CD14-positive monocyte (primary cell): ENCODE results near the gene POLR1D. TPM values are rescaled to one million over a fixed set of nuclear protein-coding genes. Genes with fewer than 3 reads are reported as not detected.

Experiments used
- DNase-seq, 3 donors: peaks; one replicate each; pipeline ENCODE4 v3.0.0-alpha.2; 2011 to 2022
- H2AFZ ChIP-seq: 2 replicates; pipeline ENCODE4 v1.6.0; 2012; ENCODE audit warnings: mild to moderate bottlenecking, low read depth, low read length, inconsistent platforms; ENCODE audit not compliant: insufficient read depth, poor library complexity, severe bottlenecking
- H3K27ac ChIP-seq, 2 donors: 1 replicate in 1 of 2; 2 replicates in 1 of 2; pipeline ENCODE4 v1.5.1; 2012 to 2013; ENCODE audit warnings: low read length in 2 of 2, control low read depth in 1 of 2, inconsistent platforms in 1 of 2, low read depth in 1 of 2, mild to moderate bottlenecking in 1 of 2
- H3K27me3 ChIP-seq, 2 donors: one replicate each; pipeline versions ENCODE4 v1.6.0 to v1.6.1; 2011 to 2013; ENCODE audit warnings: low read length in 2 of 2; ENCODE audit not compliant: control insufficient read depth in 2 of 2, insufficient read depth in 2 of 2
- H3K36me3 ChIP-seq, 2 donors: replicated peaks in 1 of 2; 1 replicate in 1 of 2; 2 replicates in 1 of 2; pipeline versions ENCODE4 v1.5.1 to v1.6.1; 2012 to 2013; ENCODE audit warnings: low read length in 2 of 2, control low read depth in 1 of 2, inconsistent platforms in 1 of 2, mild to moderate bottlenecking in 1 of 2; ENCODE audit not compliant: insufficient read depth in 2 of 2, control insufficient read depth in 1 of 2
- H3K4me1 ChIP-seq, 2 donors: 1 replicate in 1 of 2; 2 replicates in 1 of 2; pipeline versions ENCODE4 v1.5.1 to v1.6.1; 2012 to 2013; ENCODE audit warnings: low read length in 2 of 2, control low read depth in 1 of 2, inconsistent platforms in 1 of 2, mild to moderate bottlenecking in 1 of 2, moderate library complexity in 1 of 2; ENCODE audit not compliant: insufficient read depth in 2 of 2, control insufficient read depth in 1 of 2
- H3K4me2 ChIP-seq: replicated peaks from 2 replicates; pipeline ENCODE3; 2012; ENCODE audit warnings: low read length, moderate library complexity, mild to moderate bottlenecking; ENCODE audit not compliant: poor library complexity, severe bottlenecking; ENCODE audit errors: extremely low read depth
- H3K4me3 ChIP-seq, 3 experiments: fragments of 200-600 bp in 1 of 3; sonication (generic) in 1 of 3; replicated peaks in 1 of 3; 1 replicate in 2 of 3; 2 replicates in 1 of 3; pipeline ENCODE4 v1.5.1; 2011 to 2013; ENCODE audit warnings: low read length in 3 of 3, mild to moderate bottlenecking in 3 of 3, control low read depth in 2 of 3, low read depth in 2 of 3, inconsistent platforms in 1 of 3, moderate library complexity in 1 of 3
- H3K79me2 ChIP-seq: 2 replicates; pipeline ENCODE4 v1.6.0; 2012; ENCODE audit warnings: mild to moderate bottlenecking, control low read depth, inconsistent platforms, low read length, moderate library complexity; ENCODE audit not compliant: insufficient read depth
- H3K9ac ChIP-seq: 2 replicates; pipeline ENCODE4 v1.6.0; 2017; ENCODE audit warnings: low read length, mild to moderate bottlenecking; ENCODE audit not compliant: insufficient read depth, poor library complexity, severe bottlenecking
- H3K9me3 ChIP-seq, 2 donors: replicated peaks in 1 of 2; 1 replicate in 1 of 2; 2 replicates in 1 of 2; pipeline versions ENCODE4 v1.5.1 to v1.6.1; 2012 to 2013; ENCODE audit warnings: low read length in 2 of 2, control low read depth in 1 of 2; ENCODE audit not compliant: control insufficient read depth in 1 of 2, insufficient read depth in 1 of 2
- H4K20me1 ChIP-seq: 2 replicates; pipeline ENCODE4 v1.6.0; 2012; ENCODE audit warnings: mild to moderate bottlenecking, low read length, control low read depth, moderate library complexity; ENCODE audit not compliant: insufficient read depth
- H3K27ac Mint-ChIP-seq, 7 donors: one replicate each; pipeline ENCODE4 v1.8.0; 2020; ENCODE audit warnings: mild to moderate bottlenecking in 7 of 7, mixed read lengths in 7 of 7, moderate library complexity in 6 of 7, inconsistent platforms in 2 of 7
- H3K27me3 Mint-ChIP-seq, 3 donors: one replicate each; pipeline ENCODE4 v1.8.0; 2021 to 2022; ENCODE audit warnings: low read depth in 3 of 3, mild to moderate bottlenecking in 3 of 3, mixed read lengths in 3 of 3, moderate library complexity in 3 of 3, inconsistent platforms in 1 of 3
- H3K36me3 Mint-ChIP-seq, 2 donors: one replicate each; pipeline ENCODE4 v1.8.0; 2020; ENCODE audit warnings: mixed read lengths in 2 of 2, inconsistent platforms in 1 of 2, mild to moderate bottlenecking in 1 of 2
- H3K4me1 Mint-ChIP-seq: one replicate; pipeline ENCODE4 v1.8.0; 2020; ENCODE audit warnings: mild to moderate bottlenecking, mixed read lengths
- H3K4me3 Mint-ChIP-seq, 2 donors: one replicate each; pipeline ENCODE4 v1.8.0; 2020; ENCODE audit warnings: mild to moderate bottlenecking in 2 of 2, mixed read lengths in 2 of 2, moderate library complexity in 1 of 2
- H3K9me3 Mint-ChIP-seq, 7 donors: one replicate each; pipeline ENCODE4 v1.8.0; 2020 to 2022; ENCODE audit warnings: mixed read lengths in 7 of 7, mild to moderate bottlenecking in 6 of 7, moderate library complexity in 6 of 7, inconsistent platforms in 2 of 7
- CTCF ChIP-seq: fragments of 200-600 bp; IDR thresholded peaks from one replicate; pipeline ENCODE4 v1.8.0; 2022; ENCODE audit warnings: antibody characterized with exemption, mild to moderate bottlenecking
- WGBS: methylation state at CpG from one replicate; pipeline ENCODE4 v1.1.5; 2013; ENCODE audit warnings: missing lambda C conversion rate; ENCODE audit not compliant: insufficient coverage; 5-methylcytosine and 5-hydroxymethylcytosine counted together
- intact Hi-C, 2 donors: fragments of 100-400 bp; cut with micrococcal nuclease; formaldehyde crosslinking; loops; one replicate each; pipeline versions ENCODE4 v1.15.0 to v1.15.1; 2023
- polyA plus RNA-seq, 3 donors: library from polyadenylated mRNA; depleted of rRNA in 1 of 3; unstranded in 2 of 3; stranded (reverse) in 1 of 3; fragments of 300-500 nt in 2 of 3; fragments of >200 nt in 1 of 3; fragmentation: Illumina TruSeq in 2 of 3; gene quantifications; 1 replicate in 2 of 3; 2 replicates in 1 of 3; pipeline ENCODE4 v1.2.3, GENCODE V29; 2012 to 2021

Gene POLR1D
- polyA plus RNA-seq, 3 donors = 122 to 146 (median 139) TPM

DNA sequence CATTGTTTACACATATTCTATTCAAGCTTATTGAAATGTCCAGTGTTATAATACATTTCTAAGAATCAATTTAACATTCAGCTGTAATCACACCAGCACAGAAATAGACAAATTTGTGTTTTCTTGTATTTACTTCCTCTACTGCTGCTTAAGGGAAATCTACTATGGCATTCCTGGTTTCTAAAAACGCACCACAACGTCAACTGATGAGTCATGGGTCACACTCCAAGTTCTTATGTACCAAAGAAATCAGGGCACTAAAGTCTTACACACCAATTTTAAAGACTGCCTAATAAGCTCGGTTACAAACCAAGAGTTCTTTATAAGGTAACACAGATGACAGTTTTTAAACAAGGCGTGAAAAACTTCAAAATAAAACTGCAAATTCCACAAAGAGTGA is 14.6 kb upstream of the POLR1D start:
- Histone ChIP-seq H3K79me2 (peaks cover 43% of the 10 kb centered on the region), H4K20me1 (no peaks in the 10 kb centered on the region), H3K27me3 (no peaks in the 10 kb centered on the region), H3K4me1 (peaks cover 3 to 24% of the 10 kb centered on the region in 2 donors), H3K4me3 (no peak overlapping the region), H3K9me3 (no peaks in the 10 kb centered on the region), H3K36me3 (no peaks in the 10 kb centered on the region), H3K27ac (no peak overlapping the region), H3K4me2 (no peak overlapping the region), H3K9ac (no peak overlapping the region), H2AFZ (no peak overlapping the region)
- Mint-ChIP-seq H3K4me3 (no peak overlapping the region), H3K4me1 (peaks cover 34% of the 10 kb centered on the region), H3K27me3 (no peaks in the 10 kb centered on the region), H3K9me3 (peaks cover 0 to 5% (median 0%) of the 10 kb centered on the region in 7 donors), H3K27ac (no peak overlapping the region), H3K36me3 (no peaks in the 10 kb centered on the region)
- intact Hi-C loops = no loop called here
- TF ChIP-seq CTCF = no peak
- DNase-seq = peak in 2 of 3 donors; percentile 26 to 63
- 0% methylated on average over 2 of the region's 4 CpGs for WGBS

GRCh38 chr13:27613628-27614027 is 8.1 kb upstream of the POLR1D start:
- Mint-ChIP-seq H3K4me3 (no peak overlapping the region), H3K9me3 (peaks cover 0 to 12% (median 4%) of the 10 kb centered on the region in 7 donors), H3K27ac (no peak overlapping the region), H3K27me3 (no peaks in the 10 kb centered on the region), H3K36me3 (peaks cover 3% of the 10 kb centered on the region in 2 donors), H3K4me1 (peaks cover 28% of the 10 kb centered on the region)
- Histone ChIP-seq H3K27ac (no peak overlapping the region), H3K4me1 (peaks cover 0 to 7% of the 10 kb centered on the region in 2 donors), H3K9me3 (peaks cover 0 to 10% of the 10 kb centered on the region in 2 donors), H3K79me2 (peaks cover 60% of the 10 kb centered on the region), H3K4me2 (no peak overlapping the region), H4K20me1 (peaks cover 18% of the 10 kb centered on the region), H2AFZ (no peak overlapping the region), H3K9ac (no peak overlapping the region), H3K4me3 (no peak overlapping the region), H3K27me3 (no peaks in the 10 kb centered on the region), H3K36me3 (no peaks in the 10 kb centered on the region)
- intact Hi-C loops = no loop called here
- no peak for DNase-seq
- TF ChIP-seq CTCF = no peak
- WGBS = 100% methylated on average over 2 of the region's 7 CpGs
